SIG-M5 treated with dmso at 0.1 percent for 504 hours (cell line): ENCODE data around the gene FOXD1.
"Not testable (repeated sequence)": the region's sequence is repeated elsewhere in the genome, so short reads cannot be mapped to it uniquely, and the experiment has no call there.

Experiments
- DNase-seq: peaks from one replicate; lab custom pipeline; 2025; ENCODE audit not compliant: unreplicated experiment; lab: John Stamatoyannopoulos, UW

FOXD1 gene

DNA sequence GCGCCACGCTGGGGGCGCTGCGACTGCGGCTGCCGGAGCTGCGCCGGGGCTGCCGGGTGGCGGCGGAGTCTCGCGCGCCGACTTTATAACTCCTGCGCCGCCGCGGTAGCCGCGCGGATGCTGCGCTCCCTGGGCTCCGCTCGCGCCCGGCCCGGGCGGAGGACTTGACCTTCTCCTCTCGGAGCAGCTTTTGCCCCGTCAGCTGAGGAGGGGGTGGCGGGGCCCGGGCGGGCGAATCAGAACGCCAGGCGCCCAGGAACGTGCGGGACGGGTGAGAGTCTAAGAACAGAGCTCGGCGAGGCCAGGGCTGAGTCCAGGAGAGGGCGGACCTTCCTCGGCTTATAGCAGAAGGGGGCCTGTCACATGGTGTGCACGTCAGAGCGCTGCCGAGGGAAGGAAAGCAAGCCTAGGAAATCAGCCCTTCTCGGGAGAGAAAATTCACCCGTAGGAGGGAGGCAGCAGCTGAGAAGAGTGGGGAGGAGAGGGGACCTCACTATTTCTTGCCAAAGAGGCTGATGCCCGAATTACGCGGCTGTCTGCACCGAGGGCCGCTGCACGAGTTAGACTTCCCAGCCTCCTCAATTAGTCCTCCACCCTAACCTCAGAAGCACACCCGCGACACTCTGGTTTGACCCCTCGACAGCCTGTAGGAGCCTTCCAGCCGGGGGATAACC is at the start of gene FOXD1:
FOXD1 (minus strand) TSS at position 315 of the 674 bp plus-strand sequence. CDS start 415 bp downstream, outside the sequence.
- DNase-seq: peak; percentile 83

DNA sequence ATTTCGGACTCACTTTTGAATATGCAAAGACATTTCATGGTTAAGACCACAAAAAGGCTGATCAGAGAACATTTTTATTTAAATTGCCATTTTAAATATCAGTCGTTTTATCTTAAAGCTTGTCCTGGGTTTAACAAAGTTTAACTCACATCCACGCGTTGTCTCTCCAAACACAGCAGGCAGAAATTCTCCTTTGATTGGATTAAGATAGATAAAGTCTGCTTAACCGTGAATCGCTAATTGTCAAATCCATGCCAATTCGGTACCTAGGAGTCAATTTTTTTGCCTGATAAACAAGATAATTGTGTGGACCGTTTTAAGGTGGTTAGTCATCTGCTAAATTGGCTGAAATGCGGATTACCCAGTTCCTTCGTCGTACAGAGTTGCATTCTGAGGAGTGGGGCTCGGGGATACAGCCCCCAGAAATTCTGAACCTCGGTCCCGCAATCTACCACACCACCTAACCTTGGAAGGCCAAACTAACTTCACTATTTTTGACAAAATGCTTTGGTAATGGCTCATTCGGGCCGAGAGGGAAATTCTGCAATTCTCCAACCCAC is 49.0 kb upstream of the FOXD1 start:
- no peak for DNase-seq

DNA sequence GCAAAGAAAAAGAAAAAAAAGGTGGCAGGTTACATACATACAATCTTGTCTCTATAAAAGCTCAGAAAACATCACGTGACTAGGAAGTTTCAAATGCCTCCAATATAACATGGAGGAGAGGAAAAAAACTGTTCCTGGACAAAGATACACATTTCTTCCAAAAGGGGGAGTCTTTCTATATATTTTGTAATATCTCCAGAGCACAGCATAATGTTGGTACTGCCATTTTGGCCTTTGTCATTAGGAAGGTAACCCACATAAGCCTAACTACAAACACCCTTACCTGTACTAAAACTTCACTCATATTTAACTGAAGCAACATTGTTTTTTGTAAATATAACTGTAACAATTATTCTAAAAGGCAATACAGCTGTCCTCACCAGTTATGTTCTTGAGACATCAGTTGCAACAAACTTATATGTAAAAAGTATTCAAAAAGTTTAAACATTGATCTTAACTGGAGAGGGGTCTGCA is 48.4 kb upstream of the FOXD1 start:
- peak; percentile 90 for DNase-seq

DNA sequence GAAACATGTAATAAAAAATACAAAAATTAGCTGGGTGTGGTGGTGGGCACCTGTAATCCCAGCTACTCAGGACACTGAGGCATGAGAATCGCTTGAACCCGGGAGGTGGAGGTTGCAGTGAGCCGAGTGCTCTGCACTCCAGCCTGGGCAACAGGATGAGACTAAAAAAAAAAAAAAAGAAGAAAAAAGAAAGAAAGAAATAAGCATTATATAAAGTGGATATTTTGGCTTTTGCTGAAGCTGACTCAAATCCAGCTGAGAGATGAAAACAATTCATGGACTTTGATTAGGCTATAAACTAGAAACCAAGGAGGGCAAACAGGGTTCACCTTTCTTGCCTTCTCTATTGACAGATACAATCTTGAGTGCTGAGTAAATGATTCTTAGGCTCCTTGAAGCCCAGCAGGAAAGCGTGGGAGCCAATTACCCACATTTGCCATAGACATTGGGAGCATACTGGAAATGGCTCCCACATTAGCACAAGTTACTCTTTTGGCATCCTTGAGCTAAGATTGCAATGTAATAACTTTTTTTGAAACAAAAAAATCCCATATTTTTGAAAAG is 47.3 kb upstream of the FOXD1 start:
- DNase-seq: peak; percentile 27

DNA sequence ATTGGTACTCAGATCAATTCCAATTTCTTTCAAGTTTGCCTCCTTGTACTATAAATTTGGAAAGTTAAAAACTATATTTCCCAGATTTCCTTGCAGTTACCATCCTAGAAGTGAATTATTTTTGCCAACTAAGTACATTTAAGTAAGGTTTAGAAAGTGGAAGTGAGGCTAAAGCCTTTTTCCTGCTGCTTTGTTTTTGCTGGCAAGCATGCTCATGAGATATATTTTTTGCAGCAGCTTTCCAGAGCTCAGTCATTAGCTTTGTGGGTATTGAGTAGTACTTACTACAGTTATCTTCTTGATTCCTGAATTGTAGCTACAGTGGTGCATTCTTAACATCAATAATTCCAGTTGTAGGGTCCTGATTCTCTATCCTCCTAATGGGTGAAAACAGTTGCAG is 46.1 kb upstream of the FOXD1 start:
- no peak for DNase-seq

DNA sequence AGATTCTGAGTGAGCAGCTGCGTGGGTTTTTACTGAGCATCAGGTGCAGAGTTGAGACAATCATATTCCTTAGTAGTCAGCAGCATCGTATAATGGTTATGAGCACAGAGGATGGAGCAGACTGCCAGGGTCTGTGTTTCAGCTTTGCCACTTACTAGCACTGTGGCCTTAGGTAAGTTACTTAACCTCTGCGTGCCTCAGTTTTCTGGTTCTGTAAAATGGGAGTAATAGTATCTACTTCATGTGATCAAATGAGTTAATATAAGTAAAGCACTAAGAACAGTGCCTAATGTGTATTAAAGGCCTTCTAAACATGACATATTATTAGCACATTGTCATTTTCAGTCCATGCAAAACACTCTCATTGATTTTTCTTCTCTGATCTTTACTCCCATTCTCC is 44.8 kb upstream of the FOXD1 start:
- DNase-seq: no peak

DNA sequence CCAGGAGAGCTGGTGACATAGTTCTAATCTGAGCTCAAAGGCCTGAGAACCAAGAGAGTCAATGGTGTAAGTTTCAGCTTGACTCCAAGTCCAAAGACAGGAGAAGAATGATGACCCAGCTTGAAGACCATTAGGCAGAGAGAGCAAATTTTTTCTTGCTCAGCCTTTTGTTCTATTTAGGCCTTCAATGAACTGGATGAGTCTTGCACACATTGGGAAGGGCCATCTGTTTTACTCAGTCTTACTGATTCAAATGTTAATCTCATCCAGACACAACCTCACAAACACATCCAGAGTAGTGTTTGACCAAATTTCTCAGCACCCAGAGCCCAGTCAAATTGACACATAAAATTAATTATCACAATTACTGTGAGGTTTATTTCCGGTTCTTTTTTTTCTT is 42.6 kb upstream of the FOXD1 start:
- no peak for DNase-seq

DNA sequence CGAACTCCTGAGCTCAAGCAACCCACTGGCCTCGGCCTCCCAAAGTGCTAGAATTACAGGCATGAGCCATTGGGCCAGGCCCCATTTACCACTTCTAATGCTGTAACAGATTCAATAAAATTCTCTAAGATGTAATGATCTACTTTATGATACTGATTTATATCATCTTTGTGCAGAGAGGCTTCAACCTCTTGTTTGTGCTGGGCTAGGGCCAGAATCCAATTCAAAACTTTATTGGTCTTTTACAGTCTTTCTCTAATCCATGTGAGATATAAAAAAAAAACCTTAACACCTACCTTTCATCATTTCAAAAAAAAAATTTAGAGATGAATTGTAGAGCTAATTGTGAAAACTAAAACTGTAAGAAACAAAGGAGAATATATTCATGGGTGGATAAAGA is 41.5 kb upstream of the FOXD1 start:
- DNase-seq: no peak

DNA sequence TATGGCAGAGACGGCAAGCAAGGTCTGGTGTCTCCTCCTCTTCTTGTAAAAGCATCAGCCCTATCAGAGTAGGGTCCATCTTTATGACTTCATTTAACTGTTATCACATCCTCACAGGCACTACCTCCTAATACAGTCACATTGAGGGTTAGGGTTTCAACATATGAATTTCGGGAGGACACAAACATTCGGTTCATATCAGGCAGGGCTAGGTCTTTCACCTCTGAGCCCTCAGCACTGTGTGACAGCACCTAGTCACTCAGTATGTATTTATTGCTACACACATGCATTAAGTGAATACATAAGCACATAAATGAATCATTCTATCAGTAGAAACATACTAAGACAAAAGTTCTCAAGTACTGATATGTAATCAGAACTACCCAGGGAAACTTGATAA is 40.2 kb upstream of the FOXD1 start:
- no peak for DNase-seq

DNA sequence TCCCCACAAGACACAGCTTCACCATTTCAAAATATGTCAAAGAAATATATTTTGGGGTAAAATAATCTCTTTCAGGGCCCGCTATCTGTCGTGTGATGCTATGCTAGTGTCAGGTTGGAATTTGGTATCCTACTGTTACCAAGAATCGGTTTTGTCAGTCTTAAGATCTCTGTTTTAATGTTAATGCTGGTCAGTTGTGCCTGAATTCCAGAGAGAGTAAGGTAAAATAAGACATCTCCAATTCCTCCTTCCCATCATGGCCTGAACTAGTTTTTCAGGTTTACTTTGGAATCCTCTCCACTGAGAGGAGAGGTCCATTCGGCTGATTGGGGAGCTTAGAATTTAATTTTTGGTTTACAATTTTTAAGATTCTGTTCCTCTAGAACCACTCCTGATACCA is 39.2 kb upstream of the FOXD1 start:
- no peak for DNase-seq

- not testable (repeated sequence) for DNase-seq
These were observed 38.7 kb upstream of the FOXD1 start for GRCh38 chr5:73487257-73487656.

- DNase-seq: no peak
These were observed 37.7 kb upstream of the FOXD1 start for GRCh38 chr5:73486119-73486899.

- DNase-seq: no peak
These were observed 37.1 kb upstream of the FOXD1 start for GRCh38 chr5:73485715-73486114.

DNA sequence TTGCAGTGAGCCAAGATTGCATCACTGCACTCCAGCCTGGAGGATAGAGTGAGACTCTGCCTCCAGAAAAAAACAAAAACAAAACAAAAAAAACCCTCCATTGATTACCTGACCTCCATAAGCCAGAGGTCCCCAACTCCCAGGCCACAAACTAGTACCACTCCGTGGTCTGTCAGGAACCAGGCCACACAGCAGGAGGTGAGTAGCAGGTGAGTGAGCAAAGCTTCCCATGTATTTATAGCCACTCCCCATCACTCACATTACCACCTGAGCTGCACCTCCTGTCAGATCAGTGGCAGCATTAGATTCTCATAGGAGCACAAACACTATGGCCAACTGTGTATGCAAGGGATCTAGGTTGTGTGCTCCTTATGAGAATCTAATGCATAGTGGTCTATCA is 35.9 kb upstream of the FOXD1 start:
- DNase-seq: no peak

DNA sequence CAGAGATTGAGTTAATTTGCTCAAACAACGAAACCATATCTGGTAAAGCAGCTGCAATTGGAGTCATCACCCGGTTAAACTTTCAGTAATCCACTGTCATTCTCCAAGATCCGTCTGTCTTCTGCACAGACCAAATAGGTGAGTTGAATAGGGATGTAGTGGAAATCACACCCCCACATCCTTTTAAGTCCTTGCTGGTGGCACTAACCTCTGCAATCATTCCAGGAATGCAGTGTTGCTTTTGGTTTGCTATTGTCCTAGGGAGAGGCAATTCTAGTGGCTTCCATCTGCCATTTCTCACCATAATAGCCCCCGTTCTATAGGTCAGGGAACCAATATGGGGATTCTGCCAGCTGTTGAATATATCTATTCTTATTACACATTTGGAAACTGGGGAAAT is 35.1 kb upstream of the FOXD1 start:
- DNase-seq: no peak

DNA sequence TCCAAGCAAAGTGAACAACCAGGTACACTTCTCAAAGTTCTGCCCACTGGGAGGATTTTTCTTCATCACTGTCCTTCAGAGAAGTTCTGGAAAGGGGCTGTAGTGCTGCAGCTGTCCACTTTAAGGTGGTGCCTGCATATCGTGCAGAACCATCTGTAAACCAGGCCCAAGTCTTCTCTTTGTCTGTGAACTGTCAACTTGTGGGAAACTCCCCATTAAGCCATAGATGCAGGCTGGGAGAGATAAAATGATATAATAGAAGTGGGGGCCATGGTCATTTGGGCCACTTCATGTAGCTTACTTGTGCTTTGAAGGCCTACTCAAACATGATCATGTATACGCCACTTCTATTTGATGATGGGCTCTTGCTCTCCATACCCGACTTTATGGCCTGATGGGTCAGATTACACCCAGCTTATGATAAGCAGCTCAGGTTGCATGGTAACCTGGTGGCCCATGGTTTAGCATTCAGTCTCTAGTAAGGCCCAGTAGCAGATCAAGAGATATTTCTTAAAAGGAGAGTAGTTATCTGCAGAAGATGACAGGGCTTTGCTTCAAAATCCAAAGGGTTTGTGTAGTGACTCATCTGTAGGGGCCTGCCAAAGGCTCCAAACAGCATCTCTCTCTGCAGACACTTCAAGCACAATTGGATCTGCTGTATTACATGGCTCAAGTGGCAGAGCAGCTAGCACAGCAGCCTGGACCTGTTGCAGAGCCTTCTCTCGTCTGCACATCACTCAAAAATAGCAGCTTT is 34.0 kb upstream of the FOXD1 start:
- DNase-seq: no peak

DNA sequence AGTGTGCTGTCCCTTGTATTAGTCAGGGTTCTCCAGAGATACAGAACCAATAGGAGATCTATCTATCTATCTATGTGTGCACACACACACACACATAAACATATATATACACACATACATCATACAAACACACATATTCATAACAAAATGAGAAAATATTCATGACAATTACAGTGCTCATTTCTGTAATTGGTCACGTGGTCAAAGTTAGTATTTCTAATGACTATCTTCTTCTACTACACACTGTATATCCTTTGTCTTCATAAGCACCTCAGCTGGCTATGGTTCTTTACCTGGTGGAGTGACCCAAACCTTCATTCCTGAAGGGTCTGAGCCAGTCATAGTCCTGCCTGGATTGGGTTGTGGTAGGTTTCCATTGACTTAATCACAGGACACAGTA is 31.9 kb upstream of the FOXD1 start:
- no peak for DNase-seq

DNA sequence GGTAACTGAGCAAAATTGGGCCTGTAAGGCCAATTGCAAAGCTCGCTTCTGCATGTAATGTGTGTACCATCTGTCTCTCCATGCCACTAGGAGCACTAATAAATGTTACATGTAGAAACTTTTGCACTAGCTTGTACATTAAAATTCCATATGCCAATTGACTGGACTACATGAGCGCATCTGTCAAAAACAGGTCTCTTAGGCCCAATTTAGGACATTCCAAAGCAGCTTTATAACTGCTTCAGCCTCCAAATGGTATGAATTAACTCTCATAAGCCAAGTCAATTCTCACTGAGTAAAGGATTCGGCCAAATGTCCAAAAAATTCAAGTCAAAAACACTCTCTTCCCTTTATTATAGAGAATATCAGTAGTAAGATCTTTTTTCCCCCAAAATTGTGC is 23.5 kb upstream of the FOXD1 start:
- DNase-seq: no peak

DNA sequence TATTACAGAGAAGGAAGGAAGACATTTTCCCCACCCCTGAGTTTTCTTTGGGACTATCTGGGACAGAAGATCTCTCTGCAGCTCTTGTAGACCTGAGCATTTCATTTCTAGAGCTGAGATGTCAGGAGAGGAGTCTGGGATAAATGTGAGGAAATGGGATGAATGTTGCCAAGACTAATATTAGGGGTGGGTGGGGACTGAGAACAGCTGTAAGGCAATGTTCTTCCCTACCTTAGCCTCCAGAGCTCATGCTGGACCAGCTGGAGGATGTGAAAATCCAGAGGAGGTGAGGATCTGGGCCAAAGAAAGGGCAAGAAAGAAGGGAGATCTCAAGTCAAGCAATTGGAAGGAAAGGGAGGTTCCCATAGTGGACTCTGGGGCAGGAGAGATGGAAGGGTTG is 23.1 kb upstream of the FOXD1 start:
- no peak for DNase-seq

GRCh38 chr5:73469878-73470277 is 21.3 kb upstream of the FOXD1 start:
- DNase-seq: no peak

GRCh38 chr5:73468638-73469037 is 20.1 kb upstream of the FOXD1 start:
- DNase-seq: not testable (repeated sequence)
